MM.1S (cell line): ENCODE measurements around the gene PPP1R7.

ENCODE experiments used
- DNase-seq: peaks from one replicate; pipeline ENCODE4 v3.0.0-alpha.2; 2015
- H2AFZ ChIP-seq: fragments of 300-600 bp; sonication (generic); 2 replicates; pipeline ENCODE4 v1.6.0; 2016; ENCODE audit warnings: antibody characterized with exemption, low read length
- H3F3A ChIP-seq: fragments of 300-600 bp; sonication (generic); 2 replicates; pipeline ENCODE4 v1.6.1; 2016; ENCODE audit warnings: mild to moderate bottlenecking, antibody characterized with exemption, low read length, moderate library complexity, mixed read lengths; ENCODE audit not compliant: insufficient read depth
- H3K27ac ChIP-seq: fragments of 300-600 bp; sonication (generic); 2 replicates; pipeline ENCODE4 v1.5.1; 2016; ENCODE audit warnings: mild to moderate bottlenecking, low read length
- H3K27me3 ChIP-seq: fragments of 300-600 bp; sonication (generic); replicated peaks from 2 replicates; pipeline ENCODE4 v1.6.0; 2016; ENCODE audit warnings: low read length; ENCODE audit not compliant: insufficient read depth
- H3K36me3 ChIP-seq: fragments of 300-600 bp; sonication (generic); replicated peaks from 2 replicates; pipeline ENCODE4 v1.6.1; 2016; ENCODE audit warnings: mild to moderate bottlenecking, low read length, mixed read lengths; ENCODE audit not compliant: insufficient read depth
- H3K4me1 ChIP-seq: fragments of 300-600 bp; sonication (generic); 2 replicates; pipeline ENCODE4 v1.6.1; 2016; ENCODE audit warnings: low read length, mixed read lengths
- H3K4me2 ChIP-seq: fragments of 300-600 bp; sonication (generic); 2 replicates; pipeline ENCODE4 v1.6.0; 2016; ENCODE audit warnings: low read depth, low read length
- H3K4me3 ChIP-seq: fragments of 300-600 bp; sonication (generic); 2 replicates; pipeline ENCODE4 v1.5.1; 2016; ENCODE audit warnings: low read length, mixed read lengths
- H3K79me2 ChIP-seq: fragments of 300-600 bp; sonication (generic); 2 replicates; pipeline ENCODE4 v1.6.1; 2016; ENCODE audit warnings: mixed run types, low read length, mixed read lengths
- H3K9ac ChIP-seq: fragments of 300-600 bp; sonication (generic); 2 replicates; pipeline ENCODE4 v1.6.1; 2016; ENCODE audit warnings: low read length, mixed read lengths
- H3K9me2 ChIP-seq: fragments of 300-600 bp; sonication (generic); replicated peaks from 2 replicates; pipeline ENCODE4 v1.6.1; 2016; ENCODE audit warnings: mild to moderate bottlenecking, low read length, mixed read lengths; ENCODE audit not compliant: insufficient read depth
- H3K9me3 ChIP-seq: fragments of 300-600 bp; sonication (generic); replicated peaks from 2 replicates; pipeline ENCODE4 v1.6.1; 2016; ENCODE audit warnings: mild to moderate bottlenecking, low read length, mixed read lengths; ENCODE audit not compliant: insufficient read depth
- H4K20me1 ChIP-seq: fragments of 300-600 bp; sonication (generic); 2 replicates; pipeline ENCODE4 v1.6.1; 2016; ENCODE audit warnings: mild to moderate bottlenecking, low read length, moderate library complexity, mixed read lengths; ENCODE audit not compliant: insufficient read depth
- EZH2 ChIP-seq: fragments of 300-600 bp; sonication (generic); optimal IDR thresholded peaks from 2 replicates; pipeline ENCODE3; 2017; ENCODE audit warnings: low read depth, mild to moderate bottlenecking, antibody characterized with exemption, low read length, mixed read lengths
- EZH2phosphoT487 ChIP-seq: fragments of 300-600 bp; sonication (generic); IDR thresholded peaks from 2 replicates; pipeline ENCODE4 v1.6.1; 2018; ENCODE audit warnings: antibody characterized with exemption, low read length
- TF ChIP-seq, protein P1 (sequence below): fragments of 300-600 bp; sonication (generic); IDR thresholded peaks from 2 replicates; pipeline ENCODE4 v1.5.1; 2016; ENCODE audit warnings: antibody characterized with exemption, low read length, mixed read lengths

The PPP1R7 gene

DNA sequence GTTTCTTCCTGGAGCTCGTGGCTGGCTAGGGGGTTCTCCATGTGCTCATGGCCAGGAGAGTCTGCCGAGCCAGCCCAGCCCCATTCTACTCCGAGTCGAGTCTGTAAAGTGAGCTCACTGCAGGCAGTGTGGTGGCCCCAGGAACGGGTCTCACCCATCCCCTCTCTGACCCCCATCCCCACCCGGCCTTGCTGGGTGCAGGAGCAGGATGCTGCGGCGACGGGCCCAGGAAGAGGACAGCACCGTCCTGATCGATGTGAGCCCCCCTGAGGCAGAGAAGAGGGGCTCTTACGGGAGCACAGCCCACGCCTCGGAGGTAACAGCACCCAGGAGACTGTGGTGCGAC, 39.6 kb downstream of the PPP1R7 start:
- Histone ChIP-seq H3K27ac (no peak overlapping the region), H3F3A (no peaks in the 10 kb centered on the region), H3K9me3 (no peaks in the 10 kb centered on the region), H3K4me1 (no peaks in the 10 kb centered on the region), H4K20me1 (no peaks in the 10 kb centered on the region), H2AFZ (no peak overlapping the region), H3K79me2 (no peaks in the 10 kb centered on the region), H3K4me3 (no peak overlapping the region), H3K27me3 (no peaks in the 10 kb centered on the region; the same call in 1 of the 2 replicates), H3K9ac (no peak overlapping the region), H3K4me2 (no peak overlapping the region), H3K9me2 (no peaks in the 10 kb centered on the region), H3K36me3 (no peaks in the 10 kb centered on the region)
- no peak for DNase-seq
- no peak for TF ChIP-seq EZH2phosphoT487
- TF ChIP-seq, protein P1, sequence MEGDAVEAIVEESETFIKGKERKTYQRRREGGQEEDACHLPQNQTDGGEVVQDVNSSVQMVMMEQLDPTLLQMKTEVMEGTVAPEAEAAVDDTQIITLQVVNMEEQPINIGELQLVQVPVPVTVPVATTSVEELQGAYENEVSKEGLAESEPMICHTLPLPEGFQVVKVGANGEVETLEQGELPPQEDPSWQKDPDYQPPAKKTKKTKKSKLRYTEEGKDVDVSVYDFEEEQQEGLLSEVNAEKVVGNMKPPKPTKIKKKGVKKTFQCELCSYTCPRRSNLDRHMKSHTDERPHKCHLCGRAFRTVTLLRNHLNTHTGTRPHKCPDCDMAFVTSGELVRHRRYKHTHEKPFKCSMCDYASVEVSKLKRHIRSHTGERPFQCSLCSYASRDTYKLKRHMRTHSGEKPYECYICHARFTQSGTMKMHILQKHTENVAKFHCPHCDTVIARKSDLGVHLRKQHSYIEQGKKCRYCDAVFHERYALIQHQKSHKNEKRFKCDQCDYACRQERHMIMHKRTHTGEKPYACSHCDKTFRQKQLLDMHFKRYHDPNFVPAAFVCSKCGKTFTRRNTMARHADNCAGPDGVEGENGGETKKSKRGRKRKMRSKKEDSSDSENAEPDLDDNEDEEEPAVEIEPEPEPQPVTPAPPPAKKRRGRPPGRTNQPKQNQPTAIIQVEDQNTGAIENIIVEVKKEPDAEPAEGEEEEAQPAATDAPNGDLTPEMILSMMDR: no peak
- TF ChIP-seq EZH2: no peak

DNA sequence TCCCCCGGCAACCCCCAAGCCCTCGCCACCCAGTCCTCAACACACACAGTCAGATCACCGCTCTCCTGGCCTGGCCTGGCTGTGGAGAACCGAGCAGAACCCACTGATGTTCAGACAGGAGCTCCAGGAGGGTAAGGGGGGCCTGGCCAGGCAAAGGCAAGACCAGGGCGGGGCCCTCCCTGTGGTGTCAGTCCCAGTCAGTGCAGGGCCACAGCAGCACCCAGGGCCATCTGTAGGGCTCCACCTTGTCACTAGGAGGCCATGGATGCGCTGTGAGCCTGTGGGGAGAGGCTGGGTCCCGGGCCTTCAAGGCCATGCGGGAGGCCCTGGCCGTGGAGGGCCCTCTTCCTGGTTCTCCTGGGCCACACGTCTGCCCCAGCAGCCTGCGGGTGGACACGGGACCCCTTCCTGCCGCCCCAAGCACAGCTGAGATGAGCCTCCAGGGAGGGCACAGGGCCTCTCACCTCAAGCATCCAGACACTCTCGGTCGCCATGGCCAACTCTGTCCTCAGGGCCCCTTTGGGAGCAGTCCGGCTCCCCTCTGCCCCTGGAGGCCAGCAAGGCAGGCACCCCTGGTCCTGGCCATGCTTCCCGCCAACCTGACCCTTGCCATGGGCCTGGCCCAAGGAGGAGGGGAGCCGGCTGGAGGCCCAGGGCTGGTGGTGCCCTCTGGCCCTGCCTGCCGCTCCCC, 40.2 kb downstream of the PPP1R7 start:
- Histone ChIP-seq H3K4me2 (no peak overlapping the region), H3K36me3 (no peaks in the 10 kb centered on the region), H3K9me2 (no peaks in the 10 kb centered on the region), H2AFZ (no peak overlapping the region), H3K4me3 (no peak overlapping the region), H3K9ac (no peak overlapping the region), H3K27ac (no peak overlapping the region), H3K4me1 (no peaks in the 10 kb centered on the region), H3K27me3 (no peaks in the 10 kb centered on the region; the same call in none of the 2 replicates), H3K79me2 (no peaks in the 10 kb centered on the region), H3K9me3 (no peaks in the 10 kb centered on the region), H3F3A (no peaks in the 10 kb centered on the region), H4K20me1 (no peaks in the 10 kb centered on the region)
- no peak for DNase-seq
- no peak for TF ChIP-seq EZH2phosphoT487
- TF ChIP-seq, protein P1: no peak
- no peak for TF ChIP-seq EZH2

DNA sequence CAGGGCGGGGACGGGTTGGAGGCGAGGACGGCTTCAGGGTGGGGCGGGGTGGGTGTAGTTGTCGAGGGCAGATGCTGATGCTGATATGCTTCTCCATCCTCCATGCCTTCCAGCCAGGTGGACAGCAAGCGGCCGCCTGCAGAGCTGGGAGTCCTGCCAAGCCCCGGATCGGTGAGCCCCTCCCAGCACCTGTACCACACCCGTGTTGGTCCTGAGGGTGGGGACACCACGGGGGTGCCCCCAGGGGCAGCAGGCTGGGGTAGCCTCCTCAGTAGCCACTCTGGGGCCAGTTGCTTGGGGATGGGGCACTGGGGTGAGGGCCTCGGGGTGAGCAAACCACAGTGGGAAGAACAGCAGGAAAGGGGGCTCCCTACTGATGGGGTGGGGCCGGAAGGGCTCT, 40.8 kb downstream of the PPP1R7 start:
- H3K27ac ChIP-seq: no peak overlapping the region
- no peak overlapping the region for H3K9ac ChIP-seq
- DNase-seq: no peak
- H2AFZ ChIP-seq: no peak overlapping the region
- H3K79me2 ChIP-seq: no peaks in the 10 kb centered on the region
- H3K36me3 ChIP-seq: no peaks in the 10 kb centered on the region
- no peak overlapping the region for H3K4me2 ChIP-seq
- H3K9me2 ChIP-seq: no peaks in the 10 kb centered on the region
- no peaks in the 10 kb centered on the region; the same call in none of the 2 replicates for H3K27me3 ChIP-seq
- no peaks in the 10 kb centered on the region for H3K9me3 ChIP-seq
- no peak for TF ChIP-seq EZH2phosphoT487
- TF ChIP-seq, protein P1: no peak
- no peak for TF ChIP-seq EZH2
- no peak overlapping the region for H3K4me3 ChIP-seq
- H4K20me1 ChIP-seq: no peaks in the 10 kb centered on the region
- no peaks in the 10 kb centered on the region for H3F3A ChIP-seq
- no peaks in the 10 kb centered on the region for H3K4me1 ChIP-seq
